GM10248 (cell line): ENCODE measurements around the gene ZNF768.

Experiments
- CTCF ChIA-PET: fragments of 300-600 bp; sonication (Branson Sonifier 250); formaldehyde crosslinking; extraction: SDS; loops from one replicate; lab custom pipeline; 2021; ENCODE audit warnings: antibody characterized with exemption; lab: Yijun Ruan, JAX
- POLR2A ChIA-PET: fragments of 350-650 bp; sonication (Branson Sonifier 250); formaldehyde crosslinking; extraction: SDS; loops from one replicate; lab custom pipeline; 2020; ENCODE audit warnings: antibody characterized with exemption; lab: Yijun Ruan, JAX
- DNase-seq: peaks from one replicate; pipeline ENCODE4 v3.0.0; 2012; ENCODE audit errors: extremely low spot score
- TF ChIP-seq, protein P1 (sequence below): IDR thresholded peaks from 2 replicates; pipeline ENCODE4 v1.5.1; 2012; ENCODE audit warnings: mild to moderate bottlenecking, low read depth; ENCODE audit errors: extremely low read depth, missing control alignments, control extremely low read depth

ZNF768 gene

DNA sequence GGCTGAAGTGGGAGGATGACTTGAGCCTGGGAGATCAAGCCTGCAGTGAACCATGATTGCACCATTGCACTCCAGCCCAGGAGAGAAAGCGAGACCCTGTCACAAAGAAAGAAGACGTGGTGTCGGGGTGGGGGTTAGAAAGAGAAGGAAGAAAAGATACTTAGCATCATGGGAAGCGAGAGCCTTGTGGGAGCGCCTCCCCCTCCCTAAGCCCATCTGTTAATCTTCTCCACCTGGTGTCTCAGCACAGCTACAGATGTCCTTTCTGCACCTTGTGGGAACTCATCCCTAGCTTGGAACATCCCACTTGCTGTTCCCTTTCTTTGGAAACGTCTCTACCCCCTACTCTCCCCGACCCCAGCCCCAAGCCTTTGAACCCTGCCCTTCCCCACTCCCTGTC is 39.2 kb upstream of the ZNF768 start:
- POLR2A ChIA-PET = interaction anchor here (1.5 kb wide), 1 partner anchor 136 kb away, joined by 3 read pairs; the partner anchor contains the start of gene DCTPP1
- TF ChIP-seq, protein P1, sequence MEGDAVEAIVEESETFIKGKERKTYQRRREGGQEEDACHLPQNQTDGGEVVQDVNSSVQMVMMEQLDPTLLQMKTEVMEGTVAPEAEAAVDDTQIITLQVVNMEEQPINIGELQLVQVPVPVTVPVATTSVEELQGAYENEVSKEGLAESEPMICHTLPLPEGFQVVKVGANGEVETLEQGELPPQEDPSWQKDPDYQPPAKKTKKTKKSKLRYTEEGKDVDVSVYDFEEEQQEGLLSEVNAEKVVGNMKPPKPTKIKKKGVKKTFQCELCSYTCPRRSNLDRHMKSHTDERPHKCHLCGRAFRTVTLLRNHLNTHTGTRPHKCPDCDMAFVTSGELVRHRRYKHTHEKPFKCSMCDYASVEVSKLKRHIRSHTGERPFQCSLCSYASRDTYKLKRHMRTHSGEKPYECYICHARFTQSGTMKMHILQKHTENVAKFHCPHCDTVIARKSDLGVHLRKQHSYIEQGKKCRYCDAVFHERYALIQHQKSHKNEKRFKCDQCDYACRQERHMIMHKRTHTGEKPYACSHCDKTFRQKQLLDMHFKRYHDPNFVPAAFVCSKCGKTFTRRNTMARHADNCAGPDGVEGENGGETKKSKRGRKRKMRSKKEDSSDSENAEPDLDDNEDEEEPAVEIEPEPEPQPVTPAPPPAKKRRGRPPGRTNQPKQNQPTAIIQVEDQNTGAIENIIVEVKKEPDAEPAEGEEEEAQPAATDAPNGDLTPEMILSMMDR = no peak
- DNase-seq = no peak
- CTCF ChIA-PET = interaction anchor here (0.8 to 4.5 kb wide), 8 partner anchors 8 to 136 kb away, joined by 3 to 17 read pairs (median 6); partner anchors contain the start of genes DCTPP1, SEPHS2, ZNF747 and ZNF764

DNA sequence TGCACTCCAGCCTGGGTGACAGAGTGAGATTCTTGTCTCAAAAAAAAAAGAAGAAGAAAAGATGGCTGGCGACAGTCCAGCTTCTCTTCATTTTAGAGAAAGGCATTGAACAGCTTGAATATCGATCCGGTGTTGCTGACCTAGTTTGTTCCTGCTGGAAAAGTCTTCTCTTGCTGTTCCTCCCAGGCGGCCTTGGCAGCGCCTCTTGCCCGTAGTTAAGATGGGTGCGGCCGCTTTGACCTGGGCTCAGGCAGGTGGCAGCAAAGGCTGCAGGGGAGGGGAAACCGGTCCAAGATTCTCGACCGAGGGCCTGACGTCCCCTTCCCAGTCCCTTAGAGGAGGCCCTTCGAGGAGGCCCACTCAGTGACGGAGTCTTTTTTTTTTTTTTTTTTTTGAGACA is 35.7 kb upstream of the ZNF768 start:
- DNase-seq = no peak
- ChIA-PET CTCF (interaction anchor here (1.0 to 1.3 kb wide), 3 partner anchors 10 to 132 kb away, joined by 3 to 5 read pairs (median 3); partner anchors contain the start of genes DCTPP1 and ZNF688), POLR2A (interaction anchor here (0.7 kb wide), 1 partner anchor 115 kb away, joined by 6 read pairs; no protein-coding TSS in a partner anchor)
- TF ChIP-seq, protein P1 = peak; percentile 5

DNA sequence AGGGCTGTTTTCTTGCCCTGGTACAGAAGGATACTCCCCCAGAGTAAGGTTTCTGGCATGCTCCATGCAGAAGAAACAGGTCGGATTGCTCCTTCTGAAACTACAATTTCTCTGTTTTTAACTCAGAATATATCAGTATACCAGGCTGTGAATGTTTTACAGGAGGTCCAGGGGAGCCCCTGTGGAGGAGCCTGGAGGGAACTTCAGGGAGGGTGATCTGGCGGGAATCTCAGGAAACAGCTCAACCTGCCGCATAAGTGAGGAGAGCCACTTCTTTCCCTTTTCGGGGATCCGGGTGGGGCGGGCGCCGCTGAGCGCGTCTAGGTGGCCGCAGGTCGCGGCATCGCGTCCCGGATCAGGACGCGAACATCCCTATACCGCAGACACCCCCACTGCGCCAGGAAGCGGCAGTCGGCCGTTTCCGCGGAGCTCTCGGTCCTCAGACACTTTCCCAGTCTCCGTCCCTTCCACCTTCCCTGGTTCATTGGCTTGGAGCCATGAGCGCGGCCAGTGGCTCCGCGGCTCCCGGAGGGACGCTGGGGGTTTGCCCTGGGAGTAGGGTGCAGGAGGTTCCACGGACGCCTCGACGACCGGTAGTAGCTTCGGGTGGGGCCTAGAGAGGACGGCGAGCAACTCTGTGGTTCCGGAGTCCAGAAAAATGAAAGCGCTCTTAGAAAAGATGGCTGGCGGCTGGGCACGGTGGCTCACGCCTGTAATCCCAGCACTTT is 34.9 kb upstream of the ZNF768 start:
- CTCF ChIA-PET = interaction anchor here (1.0 to 1.3 kb wide), 3 partner anchors 11 to 131 kb away, joined by 3 to 5 read pairs (median 3); partner anchors contain the start of genes DCTPP1 and ZNF688
- peak; percentile 48 for DNase-seq
- TF ChIP-seq, protein P1 = no peak
- POLR2A ChIA-PET = interaction anchor here (0.6 kb wide), 1 partner anchor 15 kb away, joined by 3 read pairs; no protein-coding TSS in a partner anchor

DNA sequence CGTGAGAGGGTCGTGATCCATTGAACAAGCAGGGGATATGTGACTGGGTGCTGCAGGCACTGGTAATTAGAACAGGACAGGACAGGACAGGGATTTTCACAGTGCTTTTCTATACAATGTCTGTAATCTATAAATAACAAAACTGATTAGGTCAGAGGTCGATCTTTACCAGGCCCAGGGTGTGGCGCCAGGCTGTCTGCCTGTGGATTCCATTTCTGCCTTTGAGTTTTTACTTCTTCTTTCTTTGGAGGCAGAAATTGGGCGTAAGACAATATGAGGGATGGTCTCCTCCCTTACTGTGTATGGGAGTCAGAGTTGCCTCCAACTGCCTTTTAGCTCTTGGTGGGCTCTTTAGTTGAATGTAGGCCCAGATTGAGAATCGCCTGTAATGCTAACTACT is 33.3 kb upstream of the ZNF768 start:
- CTCF ChIA-PET = interaction anchor here (1.0 to 4.4 kb wide), 4 partner anchors 7 to 84 kb away, joined by 3 to 47 read pairs (median 11); partner anchors contain the start of gene ZNF747
- DNase-seq = no peak
- TF ChIP-seq, protein P1 = no peak
- POLR2A ChIA-PET = no interaction called here

DNA sequence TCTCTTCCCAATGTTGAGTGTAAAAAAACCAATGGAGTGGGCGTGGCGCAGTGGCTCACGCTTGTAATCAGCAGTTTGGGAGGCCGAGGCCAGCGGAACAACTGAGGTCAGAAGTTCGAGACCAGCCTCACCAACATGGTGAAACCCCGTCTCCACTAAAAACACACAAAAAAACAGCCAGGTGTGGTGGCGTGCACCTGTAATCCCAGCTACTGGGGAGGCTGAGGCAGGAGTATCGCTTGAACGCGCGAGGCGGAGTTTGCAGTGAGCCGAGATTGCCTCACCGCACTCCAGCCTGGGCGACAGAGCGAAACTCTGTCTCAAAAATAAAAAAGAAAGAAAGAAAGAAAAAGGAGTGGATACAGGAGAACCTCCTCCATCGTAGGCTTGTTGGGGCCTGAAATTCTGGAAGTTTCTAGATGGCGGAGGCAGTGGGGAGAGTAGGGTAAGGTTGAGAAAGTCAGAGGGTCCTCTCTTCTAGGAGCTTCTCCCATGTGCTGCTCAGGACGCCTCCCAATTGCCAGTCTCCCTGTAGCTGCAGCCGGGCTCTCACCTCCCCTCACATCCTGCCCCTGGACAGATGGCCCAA is 32.5 kb upstream of the ZNF768 start:
- ChIA-PET CTCF (interaction anchor here (0.7 to 4.4 kb wide), 21 partner anchors 8 to 151 kb away, joined by 3 to 47 read pairs (median 4); partner anchors contain the start of genes DCTPP1, ZNF747 and ZNF771), POLR2A (interaction anchor here (0.6 to 1.5 kb wide), 9 partner anchors 9 to 129 kb away, joined by 3 to 7 read pairs (median 4); partner anchors contain the start of genes DCTPP1, FBRS, ZNF688 and ZNF747)
- DNase-seq = no peak
- TF ChIP-seq, protein P1 = no peak
